Activated effector memory CD4-positive, alpha-beta T cell treated with anti-CD3 and anti-CD28 coated beads, Interleukin-2, amount 50 U/mL, for 16 hours (primary cell): ENCODE measurements around the gene OR2A12.
"Not testable (repeated sequence)": the region's sequence is repeated elsewhere in the genome, so short reads cannot be mapped to it uniquely, and the experiment has no call there.

Source experiments
- DNase-seq: peaks from one replicate; pipeline ENCODE4 v3.0.0-alpha.2; 2020

Gene OR2A12

GRCh38 chr7:144085978-144086377 is at the start of gene OR2A12:
TSS of gene OR2A12 (plus strand) at chr7:144086278. CDS start at chr7:144095108, 8,830 bp downstream.
- no peak for DNase-seq

GRCh38 chr7:144036302-144036885 is 49.7 kb upstream of the OR2A12 start:
- DNase-seq = no peak

- DNase-seq = no peak
Measured at GRCh38 chr7:144037414-144038035, 48.6 kb upstream of the OR2A12 start.

- no peak for DNase-seq
Measured at GRCh38 chr7:144038887-144039286, 47.2 kb upstream of the OR2A12 start.

GRCh38 chr7:144048648-144049047 is 37.4 kb upstream of the OR2A12 start, which contains the start of gene OR2A5:
TSS of gene OR2A5 (plus strand) at chr7:144048948. CDS start at chr7:144050402, 1,454 bp downstream.
- no peak for DNase-seq

GRCh38 chr7:144049491-144049890 is 36.6 kb upstream of the OR2A12 start:
- no peak for DNase-seq

GRCh38 chr7:144050093-144050492 is 36.0 kb upstream of the OR2A12 start:
- no peak for DNase-seq

GRCh38 chr7:144050884-144051283 is 35.2 kb upstream of the OR2A12 start:
- DNase-seq = not testable (repeated sequence)

GRCh38 chr7:144057954-144058353 is 28.1 kb upstream of the OR2A12 start:
- DNase-seq = no peak

- DNase-seq = no peak
Measured at GRCh38 chr7:144063710-144064109, 22.4 kb upstream of the OR2A12 start.

- no peak for DNase-seq
Measured at GRCh38 chr7:144069511-144069910, 16.6 kb upstream of the OR2A12 start, which contains the start of gene OR2A25. TSS of gene OR2A25 (plus strand) at chr7:144069811. CDS start at chr7:144074220, 4,409 bp downstream.

- DNase-seq = no peak
Measured at GRCh38 chr7:144069953-144070352, 16.1 kb upstream of the OR2A12 start.

- DNase-seq = no peak
Measured at GRCh38 chr7:144074374-144074773, 11.7 kb upstream of the OR2A12 start.

- no peak for DNase-seq
Measured at GRCh38 chr7:144086730-144087129, 652 bp downstream of the OR2A12 start.

- DNase-seq = no peak
Measured at GRCh38 chr7:144087230-144087629, 1.2 kb downstream of the OR2A12 start.

- no peak for DNase-seq
Measured at GRCh38 chr7:144090667-144091066, 4.6 kb downstream of the OR2A12 start.

- no peak for DNase-seq
Measured at GRCh38 chr7:144098776-144099175, 12.7 kb downstream of the OR2A12 start.

- DNase-seq = no peak
Measured at GRCh38 chr7:144100607-144101006, 14.5 kb downstream of the OR2A12 start.

GRCh38 chr7:144102041-144102440 is 16.0 kb downstream of the OR2A12 start:
- DNase-seq = no peak

- no peak for DNase-seq
Measured at GRCh38 chr7:144105211-144105610, 19.1 kb downstream of the OR2A12 start.

GRCh38 chr7:144109283-144109682 is 23.2 kb downstream of the OR2A12 start, which contains the start of gene OR2A2:
TSS of gene OR2A2 (plus strand) at chr7:144109583. CDS start at chr7:144109583, 0 bp downstream.
- DNase-seq = no peak

GRCh38 chr7:144110272-144110671 is 24.2 kb downstream of the OR2A12 start:
- no peak for DNase-seq

- no peak for DNase-seq
Measured at GRCh38 chr7:144113651-144114050, 27.6 kb downstream of the OR2A12 start.

- no peak for DNase-seq
Measured at GRCh38 chr7:144118341-144118740, 32.3 kb downstream of the OR2A12 start.

- no peak for DNase-seq
Measured at GRCh38 chr7:144122876-144123275, 36.8 kb downstream of the OR2A12 start, which contains the start of gene OR2A14. TSS of gene OR2A14 (plus strand) at chr7:144123176. CDS start at chr7:144129113, 5,937 bp downstream.
